ENCODE measurements around the gene PSME3.

- TF ChIP-seq EP300 (IDR thresholded peaks at IDR 0.05; ENCODE audit: borderline replicate concordance in 1 of 2, low read depth in 1 of 2, low read length in 1 of 2): no peak
- no peak for TF ChIP-seq GABPA (IDR thresholded peaks at IDR 0.05; ENCODE audit: low read depth)
- no peak for TF ChIP-seq POLR2AphosphoS5 (IDR thresholded peaks at IDR 0.05; ENCODE audit: low read depth, low read length)
- no peak for TF ChIP-seq TAF1 (IDR thresholded peaks at IDR 0.05; ENCODE audit: borderline replicate concordance, low read depth, low read length)
- TF ChIP-seq NRF1 (IDR thresholded peaks at IDR 0.05; ENCODE audit: low read depth, low read length): no peak
- TF ChIP-seq CTCF (IDR thresholded peaks at IDR 0.05): no peak
- no peak for TF ChIP-seq SMC3 (IDR thresholded peaks at IDR 0.05; ENCODE audit: low read depth, low read length)
- no peak for TF ChIP-seq GATA2 (CRISPR knock-in tag; IDR thresholded peaks at IDR 0.05)
- TF ChIP-seq RCOR1 (IDR thresholded peaks at IDR 0.05; ENCODE audit: low read length): no peak
- no peak for TF ChIP-seq MAX (IDR thresholded peaks at IDR 0.05; ENCODE audit: low read depth)
- TF ChIP-seq NFIC (IDR thresholded peaks at IDR 0.05; ENCODE audit: borderline replicate concordance): no peak
Measured at GRCh38 chr17:42848093-42848492, 14.9 kb downstream of the PSME3 start.
